GM13976 (cell line): ENCODE results near the gene CWC22.
A peak's percentile ranks its signal among the peaks of the same experiment; 100 is the strongest.

Experiments
- DNase-seq: peaks from one replicate; pipeline ENCODE4 v3.0.0; 2012; ENCODE audit warnings: low spot score
- CTCF ChIP-seq: IDR thresholded peaks from 2 replicates; pipeline ENCODE4 v1.5.1; 2012; ENCODE audit warnings: borderline replicate concordance, mild to moderate bottlenecking; ENCODE audit not compliant: insufficient read depth; ENCODE audit errors: extremely low read depth, missing control alignments, control extremely low read depth
- in situ Hi-C: fragments of 300-500 bp; cut with MboI; formaldehyde crosslinking; loops from one replicate; pipeline ENCODE4 v1.12.0; 2022; ENCODE audit warnings: low sequenced_read_pairs, mixed read lengths, inconsistent platforms; ENCODE audit not compliant: unreplicated experiment

Gene CWC22

GRCh38 chr2:179953359-179953758 lies 53.7 kb downstream of the CWC22 start:
- in situ Hi-C loops: no loop called here
- TF ChIP-seq CTCF: no peak

GRCh38 chr2:179952658-179953057 lies 54.4 kb downstream of the CWC22 start:
- no peak for TF ChIP-seq CTCF
- in situ Hi-C loops: no loop called here
- peak; percentile 15 for DNase-seq

More at GRCh38 chr2:179953359-179953758, 53.7 kb downstream of the CWC22 start:
- DNase-seq: no peak

- DNase-seq: no peak
- TF ChIP-seq CTCF: no peak
- in situ Hi-C loops: no loop called here
These were observed 55.4 kb downstream of the CWC22 start for GRCh38 chr2:179951680-179952079.

GRCh38 chr2:179950391-179950790 lies 56.7 kb downstream of the CWC22 start:
- TF ChIP-seq CTCF: no peak
- in situ Hi-C loops: no loop called here
- DNase-seq: no peak

GRCh38 chr2:179949438-179949837 lies 57.7 kb downstream of the CWC22 start:
- in situ Hi-C loops: no loop called here
- DNase-seq: no peak
- TF ChIP-seq CTCF: no peak

- DNase-seq: no peak
- TF ChIP-seq CTCF: no peak
- in situ Hi-C loops: no loop called here
These were observed 59.0 kb downstream of the CWC22 start for GRCh38 chr2:179948058-179948457.
